Testis (tissue), 2 donors: ENCODE data around the gene KIAA2012.

Source experiments
- CTCF ChIP-seq, 3 experiments: fragments of 450-650 bp in 2 of 3; fragments of 200-600 bp in 1 of 3; sonication (generic) in 1 of 3; IDR thresholded peaks; one replicate each; pipeline ENCODE4 v1.5.1; 2016 to 2019; ENCODE audit warnings: antibody characterized with exemption in 3 of 3, mild to moderate bottlenecking in 2 of 3, moderate library complexity in 1 of 3
- POLR2A ChIP-seq: fragments of 450-650 bp; IDR thresholded peaks from one replicate; pipeline ENCODE4 v1.6.1; 2017; ENCODE audit warnings: antibody characterized with exemption, mild to moderate bottlenecking, moderate library complexity

GRCh38 chr2:202169131-202169530, 96.1 kb downstream of the KIAA2012 start:
- TF ChIP-seq CTCF (IDR thresholded peaks at IDR 0.05) (no peak), POLR2A (no peak)
